Measurements from ENCODE around the gene ERAP2.

DNA sequence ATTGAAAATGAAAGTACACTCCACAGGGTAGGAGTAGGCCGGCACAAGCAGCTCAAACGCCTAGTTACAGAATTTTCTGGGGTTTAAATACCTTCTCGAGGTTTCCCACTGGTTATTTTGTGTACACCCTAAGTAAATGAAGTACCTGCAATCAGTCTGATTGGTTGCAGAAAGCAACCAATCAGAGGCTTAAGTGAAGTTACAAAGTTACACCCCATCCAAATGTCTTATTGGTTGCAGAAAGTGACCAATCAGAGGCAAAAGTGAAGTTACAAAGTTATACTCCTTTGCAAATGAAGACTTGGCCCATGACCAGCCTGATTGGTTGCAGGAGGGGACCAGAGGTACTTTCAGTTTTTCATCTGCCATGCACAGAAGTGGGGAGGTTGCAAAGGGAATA lies 33.2 kb upstream of the ERAP2 start:
- TF ChIP-seq TCF7L2 (IDR thresholded peaks at IDR 0.05; ENCODE audit: low read depth, low read length) = no peak
- TF ChIP-seq, protein P1, sequence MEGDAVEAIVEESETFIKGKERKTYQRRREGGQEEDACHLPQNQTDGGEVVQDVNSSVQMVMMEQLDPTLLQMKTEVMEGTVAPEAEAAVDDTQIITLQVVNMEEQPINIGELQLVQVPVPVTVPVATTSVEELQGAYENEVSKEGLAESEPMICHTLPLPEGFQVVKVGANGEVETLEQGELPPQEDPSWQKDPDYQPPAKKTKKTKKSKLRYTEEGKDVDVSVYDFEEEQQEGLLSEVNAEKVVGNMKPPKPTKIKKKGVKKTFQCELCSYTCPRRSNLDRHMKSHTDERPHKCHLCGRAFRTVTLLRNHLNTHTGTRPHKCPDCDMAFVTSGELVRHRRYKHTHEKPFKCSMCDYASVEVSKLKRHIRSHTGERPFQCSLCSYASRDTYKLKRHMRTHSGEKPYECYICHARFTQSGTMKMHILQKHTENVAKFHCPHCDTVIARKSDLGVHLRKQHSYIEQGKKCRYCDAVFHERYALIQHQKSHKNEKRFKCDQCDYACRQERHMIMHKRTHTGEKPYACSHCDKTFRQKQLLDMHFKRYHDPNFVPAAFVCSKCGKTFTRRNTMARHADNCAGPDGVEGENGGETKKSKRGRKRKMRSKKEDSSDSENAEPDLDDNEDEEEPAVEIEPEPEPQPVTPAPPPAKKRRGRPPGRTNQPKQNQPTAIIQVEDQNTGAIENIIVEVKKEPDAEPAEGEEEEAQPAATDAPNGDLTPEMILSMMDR (IDR thresholded peaks at IDR 0.05) = no peak
